ENCODE measurements around the gene CYB5R2.

- no peak for TF ChIP-seq CTCF (IDR thresholded peaks at IDR 0.05; ENCODE audit: low read depth, low read length)
- no peak for TF ChIP-seq EZH2phosphoT487 (IDR thresholded peaks at IDR 0.05; ENCODE audit: low read depth)
Measured at GRCh38 chr11:7668911-7669310, 4.4 kb downstream of the CYB5R2 start.
